ENCODE results near the gene CHRNA7. TPM values are rescaled to one million over a fixed set of nuclear protein-coding genes. Genes with fewer than 3 reads are reported as not detected.

CHRNA7 gene
- total RNA-seq, 1 donor from 2014 or later: not detected

DNA sequence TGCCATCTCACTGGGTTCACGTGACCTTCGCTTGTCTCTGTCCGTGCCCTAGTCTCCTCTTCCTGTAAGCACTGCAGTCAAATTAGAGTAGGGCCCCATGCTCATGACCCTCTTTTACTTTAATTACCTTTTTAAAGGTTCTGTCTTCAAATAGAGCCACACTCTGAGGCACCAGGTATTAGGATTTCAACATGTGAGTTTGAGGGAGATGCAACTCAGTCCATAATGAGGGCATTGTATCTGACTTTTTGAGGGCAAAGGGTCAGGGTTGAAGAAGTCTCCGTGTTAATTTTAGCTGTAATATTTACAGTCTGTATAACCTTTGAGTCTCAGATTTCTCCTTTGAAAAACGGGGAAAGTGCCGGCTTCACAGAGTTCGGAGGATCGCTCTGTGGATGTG lies 82.9 kb downstream of the CHRNA7 start:
- Mint-ChIP-seq H3K27ac (no peak overlapping the region), H3K9me3 (no peaks in the 10 kb centered on the region), H3K4me3 (no peak overlapping the region), H3K36me3 (ENCODE audit: low read depth) (no peaks in the 10 kb centered on the region), H3K27me3 (ENCODE audit: insufficient read depth) (no peaks in the 10 kb centered on the region), H3K4me1 (ENCODE audit: low read depth) (no peaks in the 10 kb centered on the region)
- DNase-seq (ENCODE audit: low spot score): no peak
- intact Hi-C loops (cut with micrococcal nuclease): no loop called here

GRCh38 chr15:32117122-32117521 lies 86.8 kb downstream of the CHRNA7 start:
- H3K27ac Mint-ChIP-seq: no peak overlapping the region
- intact Hi-C loops (cut with micrococcal nuclease): no loop called here
- no peaks in the 10 kb centered on the region for H3K27me3 Mint-ChIP-seq (ENCODE audit: insufficient read depth)
- DNase-seq (ENCODE audit: low spot score): no peak
- H3K9me3 Mint-ChIP-seq: no peaks in the 10 kb centered on the region
- H3K36me3 Mint-ChIP-seq (ENCODE audit: low read depth): no peaks in the 10 kb centered on the region
- no peak overlapping the region for H3K4me3 Mint-ChIP-seq
- H3K4me1 Mint-ChIP-seq (ENCODE audit: low read depth): no peaks in the 10 kb centered on the region

GRCh38 chr15:32119286-32119685 lies 89.0 kb downstream of the CHRNA7 start:
- intact Hi-C loops (cut with micrococcal nuclease): no loop called here
- Mint-ChIP-seq H3K4me3 (no peak overlapping the region), H3K4me1 (ENCODE audit: low read depth) (no peaks in the 10 kb centered on the region), H3K27ac (no peak overlapping the region), H3K9me3 (no peaks in the 10 kb centered on the region), H3K27me3 (ENCODE audit: insufficient read depth) (peaks cover 1% of the 10 kb centered on the region), H3K36me3 (ENCODE audit: low read depth) (no peaks in the 10 kb centered on the region)
- no peak for DNase-seq (ENCODE audit: low spot score)

DNA sequence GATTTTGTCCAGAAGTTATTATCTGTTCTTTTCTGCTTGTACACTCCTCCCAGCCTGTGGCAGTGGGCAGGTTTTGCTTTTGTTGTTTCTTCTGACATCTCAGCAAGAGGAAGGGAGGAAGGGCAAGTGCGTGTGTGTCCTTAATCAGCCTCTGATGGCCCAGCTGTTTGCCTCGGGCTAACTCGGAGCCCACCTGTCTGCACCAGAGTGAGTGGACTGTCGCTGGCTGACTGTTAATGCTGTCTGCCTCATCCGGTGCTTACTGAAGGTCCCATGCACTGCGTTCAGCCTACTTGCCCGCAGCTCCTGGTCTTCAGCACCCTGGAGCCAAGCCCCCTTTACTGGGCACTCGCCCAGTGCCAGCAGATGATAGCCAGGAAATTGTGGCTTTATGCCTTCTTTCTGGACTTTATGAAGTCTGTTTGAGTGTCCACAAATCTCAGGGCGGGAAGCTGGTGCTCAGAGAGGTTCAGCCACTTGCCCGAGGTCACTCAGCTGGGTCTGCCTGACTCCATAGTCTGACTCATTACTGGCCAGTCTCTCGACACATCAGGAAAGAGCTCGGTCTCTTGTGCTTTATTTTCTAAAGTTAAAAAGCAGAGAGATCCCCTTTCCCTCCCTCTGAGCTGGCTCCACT lies 89.5 kb downstream of the CHRNA7 start:
- Mint-ChIP-seq H3K9me3 (no peaks in the 10 kb centered on the region), H3K4me3 (no peak overlapping the region), H3K4me1 (ENCODE audit: low read depth) (no peaks in the 10 kb centered on the region), H3K27ac (no peak overlapping the region), H3K36me3 (ENCODE audit: low read depth) (no peaks in the 10 kb centered on the region), H3K27me3 (ENCODE audit: insufficient read depth) (peaks cover 1% of the 10 kb centered on the region)
- intact Hi-C loops (cut with micrococcal nuclease): no loop called here
- DNase-seq (ENCODE audit: low spot score): no peak

DNA sequence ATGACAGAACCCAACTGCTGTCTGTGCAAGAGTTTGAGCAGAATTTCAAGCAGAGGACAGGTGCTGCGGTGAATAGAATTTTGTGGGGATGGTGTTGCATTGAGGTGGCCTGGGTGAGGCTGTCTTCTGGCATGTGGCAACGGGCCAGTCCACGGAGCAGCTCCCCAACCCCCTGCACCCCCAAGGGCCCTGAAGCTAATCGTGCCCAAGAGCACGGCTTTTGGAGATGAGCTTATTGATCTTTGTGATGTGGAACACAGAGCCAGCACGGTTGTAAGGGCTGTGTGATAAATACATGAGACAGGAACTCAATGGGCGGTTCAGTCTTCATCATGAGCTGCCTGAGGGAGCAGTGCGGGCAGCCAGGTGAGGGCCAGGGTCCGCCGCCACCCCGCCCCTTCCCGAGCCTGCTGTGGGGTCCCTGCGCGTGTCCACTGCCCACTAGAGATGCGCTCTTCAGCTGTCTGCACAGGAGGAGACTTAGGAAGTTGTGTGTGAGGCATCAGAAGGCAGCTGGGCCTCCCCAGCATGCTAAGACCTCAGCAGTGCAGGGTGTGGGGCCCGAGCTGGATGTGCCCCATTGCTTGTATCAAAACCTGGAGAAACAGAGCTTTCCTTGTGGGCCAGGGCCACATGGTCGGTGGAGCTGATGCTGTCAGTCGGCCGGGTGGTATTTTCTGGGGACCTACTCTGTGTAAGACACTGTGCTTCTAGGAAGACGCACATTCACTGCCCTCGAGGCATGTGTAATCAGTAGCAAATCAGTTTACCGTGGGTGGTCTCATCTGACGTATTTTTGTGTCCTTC lies 90.5 kb downstream of the CHRNA7 start:
- no peaks in the 10 kb centered on the region for H3K36me3 Mint-ChIP-seq (ENCODE audit: low read depth)
- H3K9me3 Mint-ChIP-seq: no peaks in the 10 kb centered on the region
- intact Hi-C loops (cut with micrococcal nuclease): no loop called here
- no peak for DNase-seq (ENCODE audit: low spot score)
- no peak overlapping the region for H3K4me3 Mint-ChIP-seq
- no peak overlapping the region for H3K27ac Mint-ChIP-seq
- H3K4me1 Mint-ChIP-seq (ENCODE audit: low read depth): no peaks in the 10 kb centered on the region
- peaks cover 1% of the 10 kb centered on the region for H3K27me3 Mint-ChIP-seq (ENCODE audit: insufficient read depth)

- intact Hi-C loops (cut with micrococcal nuclease): no loop called here
- Mint-ChIP-seq H3K9me3 (no peaks in the 10 kb centered on the region), H3K36me3 (ENCODE audit: low read depth) (no peaks in the 10 kb centered on the region), H3K27me3 (ENCODE audit: insufficient read depth) (peaks cover 1% of the 10 kb centered on the region), H3K27ac (no peak overlapping the region), H3K4me3 (no peak overlapping the region), H3K4me1 (ENCODE audit: low read depth) (no peaks in the 10 kb centered on the region)
- DNase-seq (ENCODE audit: low spot score): no peak
Measured at GRCh38 chr15:32121384-32121695, 91.0 kb downstream of the CHRNA7 start.

DNA sequence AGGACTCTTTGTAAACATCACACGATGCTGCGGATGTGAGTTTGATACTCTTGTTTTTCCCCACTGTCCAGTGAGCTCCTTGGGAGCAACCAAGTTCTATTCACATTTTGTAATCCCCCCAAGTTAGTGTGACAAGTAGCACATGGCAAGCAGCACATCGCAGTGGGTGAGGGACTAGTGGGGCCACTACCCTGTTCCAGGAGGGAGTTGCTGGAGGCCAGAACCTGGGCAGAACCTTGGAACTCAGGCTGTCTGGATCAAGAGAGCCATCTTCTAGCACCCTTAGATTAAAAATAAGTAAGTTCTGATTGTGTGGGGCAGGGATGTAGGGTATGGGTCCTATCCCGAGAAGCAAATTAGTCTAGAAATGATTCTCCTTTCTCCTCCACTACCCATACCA lies 91.7 kb downstream of the CHRNA7 start:
- Mint-ChIP-seq H3K36me3 (ENCODE audit: low read depth) (no peaks in the 10 kb centered on the region), H3K4me1 (ENCODE audit: low read depth) (no peaks in the 10 kb centered on the region), H3K4me3 (no peak overlapping the region), H3K27ac (no peak overlapping the region), H3K27me3 (ENCODE audit: insufficient read depth) (peaks cover 1% of the 10 kb centered on the region), H3K9me3 (no peaks in the 10 kb centered on the region)
- no peak for DNase-seq (ENCODE audit: low spot score)
- intact Hi-C loops (cut with micrococcal nuclease): no loop called here

GRCh38 chr15:32123473-32123872 lies 93.2 kb downstream of the CHRNA7 start:
- Mint-ChIP-seq H3K36me3 (ENCODE audit: low read depth) (no peaks in the 10 kb centered on the region), H3K9me3 (no peaks in the 10 kb centered on the region), H3K4me1 (ENCODE audit: low read depth) (no peaks in the 10 kb centered on the region), H3K27me3 (ENCODE audit: insufficient read depth) (peaks cover 4% of the 10 kb centered on the region), H3K4me3 (no peak overlapping the region), H3K27ac (no peak overlapping the region)
- DNase-seq (ENCODE audit: low spot score): no peak
- intact Hi-C loops (cut with micrococcal nuclease): no loop called here

GRCh38 chr15:32124726-32125125 lies 94.4 kb downstream of the CHRNA7 start:
- Mint-ChIP-seq H3K27ac (no peak overlapping the region), H3K36me3 (ENCODE audit: low read depth) (no peaks in the 10 kb centered on the region), H3K4me1 (ENCODE audit: low read depth) (no peaks in the 10 kb centered on the region), H3K27me3 (ENCODE audit: insufficient read depth) (peaks cover 4% of the 10 kb centered on the region), H3K4me3 (no peak overlapping the region), H3K9me3 (no peaks in the 10 kb centered on the region)
- intact Hi-C loops (cut with micrococcal nuclease): no loop called here
- no peak for DNase-seq (ENCODE audit: low spot score)

- Mint-ChIP-seq H3K9me3 (no peaks in the 10 kb centered on the region), H3K27ac (no peak overlapping the region), H3K4me3 (no peak overlapping the region), H3K36me3 (ENCODE audit: low read depth) (no peaks in the 10 kb centered on the region), H3K4me1 (ENCODE audit: low read depth) (no peaks in the 10 kb centered on the region), H3K27me3 (ENCODE audit: insufficient read depth) (peaks cover 4% of the 10 kb centered on the region)
- no peak for DNase-seq (ENCODE audit: low spot score)
- intact Hi-C loops (cut with micrococcal nuclease): no loop called here
Measured at GRCh38 chr15:32125595-32125994, 95.3 kb downstream of the CHRNA7 start.

GRCh38 chr15:32129815-32130214 lies 99.5 kb downstream of the CHRNA7 start:
- Mint-ChIP-seq H3K27ac (no peak overlapping the region), H3K36me3 (ENCODE audit: low read depth) (no peaks in the 10 kb centered on the region), H3K9me3 (no peaks in the 10 kb centered on the region), H3K27me3 (ENCODE audit: insufficient read depth) (peaks cover 3% of the 10 kb centered on the region), H3K4me3 (no peak overlapping the region), H3K4me1 (ENCODE audit: low read depth) (no peaks in the 10 kb centered on the region)
- no peak for DNase-seq (ENCODE audit: low spot score)
- intact Hi-C loops (cut with micrococcal nuclease): no loop called here

- H3K27ac Mint-ChIP-seq: no peak overlapping the region
Measured at GRCh38 chr15:32130823-32131222, 100.5 kb downstream of the CHRNA7 start.

DNA sequence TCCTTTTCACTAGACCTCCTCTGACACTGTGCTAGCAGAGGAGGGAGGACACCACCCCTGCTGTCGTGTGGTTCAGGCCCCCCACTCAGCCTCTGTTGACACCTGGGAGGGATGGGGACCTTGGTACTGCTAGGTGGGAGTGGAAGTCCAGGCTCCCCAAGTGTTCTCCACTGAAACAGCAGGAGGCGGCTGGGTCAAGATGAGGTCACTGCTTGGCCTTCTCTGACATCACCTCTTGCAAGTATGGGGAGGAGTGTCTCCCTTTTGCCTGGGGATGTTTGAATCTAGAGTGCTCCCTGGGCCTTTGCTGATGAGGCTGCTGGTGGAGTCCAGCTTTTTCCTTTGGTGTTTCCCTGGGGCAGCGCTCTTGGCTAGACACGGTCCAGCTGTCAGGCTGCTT lies 101.5 kb downstream of the CHRNA7 start:
- Mint-ChIP-seq H3K4me1 (ENCODE audit: low read depth) (no peaks in the 10 kb centered on the region), H3K27ac (no peak overlapping the region), H3K36me3 (ENCODE audit: low read depth) (no peaks in the 10 kb centered on the region), H3K4me3 (no peak overlapping the region), H3K9me3 (no peaks in the 10 kb centered on the region), H3K27me3 (ENCODE audit: insufficient read depth) (peaks cover 3% of the 10 kb centered on the region)
- intact Hi-C loops (cut with micrococcal nuclease): no loop called here
- DNase-seq (ENCODE audit: low spot score): no peak

More at GRCh38 chr15:32130823-32131222, 100.5 kb downstream of the CHRNA7 start:
- Mint-ChIP-seq H3K36me3 (ENCODE audit: low read depth) (no peaks in the 10 kb centered on the region), H3K27me3 (ENCODE audit: insufficient read depth) (peaks cover 3% of the 10 kb centered on the region), H3K4me3 (no peak overlapping the region), H3K4me1 (ENCODE audit: low read depth) (no peaks in the 10 kb centered on the region), H3K9me3 (no peaks in the 10 kb centered on the region)
- DNase-seq (ENCODE audit: low spot score): no peak
- intact Hi-C loops (cut with micrococcal nuclease): no loop called here

Data from activated T-helper 1 cell treated with anti-CD3 and anti-CD28 coated beads, Interleukin-12 subunit alpha, Interleukin-12 subunit beta, Interleukin-2, Interleukin-4 antibody, amounts not matched to agents 30 ng/mL and 10 ng/mL and 1 ng/mL, durations not matched to agents 14 hours and 24 hours and 36 hours (primary cell).